Mesenchymal stem cell (in vitro differentiated cells and primary cell): ENCODE data around the gene DYNC1I1.

Source experiments
- DNase-seq: peaks from one replicate; pipeline ENCODE4 v3.0.0-alpha.2; 2013
- H2AFZ ChIP-seq: one replicate; pipeline ENCODE4 v1.6.1; 2013; ENCODE audit warnings: low read depth, mild to moderate bottlenecking, control low read depth, inconsistent platforms, low read length, moderate library complexity
- H2AK5ac ChIP-seq: 2 replicates; pipeline ENCODE4 v1.6.1; 2013; ENCODE audit warnings: low read length, moderate library complexity, mild to moderate bottlenecking, inconsistent platforms; ENCODE audit not compliant: severe bottlenecking
- H2BK120ac ChIP-seq: one replicate; pipeline ENCODE4 v1.6.1; 2013; ENCODE audit warnings: low read depth, mild to moderate bottlenecking, inconsistent platforms, low read length, moderate library complexity
- H2BK12ac ChIP-seq, 2 experiments: one replicate each; pipeline ENCODE4 v1.6.1; 2013; ENCODE audit warnings: inconsistent platforms in 2 of 2, low read length in 2 of 2, mild to moderate bottlenecking in 2 of 2, moderate library complexity in 2 of 2, control low read depth in 1 of 2
- H2BK15ac ChIP-seq: one replicate; pipeline ENCODE4 v1.6.1; 2013; ENCODE audit warnings: mild to moderate bottlenecking, low read depth, inconsistent platforms; ENCODE audit not compliant: poor library complexity, severe bottlenecking
- H2BK5ac ChIP-seq: 2 replicates; pipeline ENCODE4 v1.6.1; 2013; ENCODE audit warnings: low read depth, mild to moderate bottlenecking, low read length, control low read depth, inconsistent platforms; ENCODE audit not compliant: poor library complexity, severe bottlenecking
- H3K14ac ChIP-seq, 2 experiments: one replicate each; pipeline ENCODE4 v1.6.1; 2013; ENCODE audit warnings: inconsistent platforms in 2 of 2, low read length in 2 of 2, control low read depth in 1 of 2, mild to moderate bottlenecking in 1 of 2, moderate library complexity in 1 of 2
- H3K18ac ChIP-seq, 2 experiments: one replicate each; pipeline ENCODE4 v1.6.1; 2013; ENCODE audit warnings: inconsistent platforms in 2 of 2, low read length in 2 of 2, control low read depth in 1 of 2, low read depth in 1 of 2, mild to moderate bottlenecking in 1 of 2
- H3K23ac ChIP-seq, 2 experiments: one replicate each; pipeline ENCODE4 v1.6.1; 2013; ENCODE audit warnings: inconsistent platforms in 2 of 2, low read length in 2 of 2, mild to moderate bottlenecking in 2 of 2, moderate library complexity in 2 of 2, control low read depth in 1 of 2
- H3K27ac ChIP-seq: 2 replicates; pipeline ENCODE4 v1.5.1; 2013; ENCODE audit warnings: mild to moderate bottlenecking, moderate library complexity, low read length, control low read depth, inconsistent platforms; ENCODE audit not compliant: poor library complexity, severe bottlenecking
- H3K27me3 ChIP-seq, 2 experiments: 2 replicates each; pipeline versions ENCODE4 v1.6.1 to v1.7.0; 2013; ENCODE audit warnings: low read length in 2 of 2, mild to moderate bottlenecking in 2 of 2, moderate library complexity in 2 of 2, control low read depth in 1 of 2, inconsistent platforms in 1 of 2; ENCODE audit not compliant: control insufficient read depth in 1 of 2, insufficient read depth in 1 of 2
- H3K36me3 ChIP-seq, 2 experiments: 2 replicates each; pipeline versions ENCODE4 v1.6.1 to v1.7.0; 2013; ENCODE audit warnings: low read length in 2 of 2, control low read depth in 1 of 2, inconsistent platforms in 1 of 2, low read depth in 1 of 2, mild to moderate bottlenecking in 1 of 2; ENCODE audit not compliant: insufficient read depth in 2 of 2, control insufficient read depth in 1 of 2
- H3K4ac ChIP-seq, 2 experiments: one replicate each; pipeline ENCODE4 v1.6.1; 2013; ENCODE audit warnings: inconsistent platforms in 2 of 2, low read length in 2 of 2, mild to moderate bottlenecking in 2 of 2, moderate library complexity in 2 of 2, control low read depth in 1 of 2, low read depth in 1 of 2
- H3K4me1 ChIP-seq: 2 replicates; pipeline ENCODE4 v1.6.1; 2013; ENCODE audit warnings: low read depth, low read length, control low read depth; ENCODE audit not compliant: control insufficient read depth, insufficient read depth
- H3K4me2 ChIP-seq: 2 replicates; pipeline ENCODE4 v1.6.1; 2013; ENCODE audit warnings: low read length, mild to moderate bottlenecking, inconsistent platforms; ENCODE audit not compliant: poor library complexity, severe bottlenecking
- H3K4me3 ChIP-seq, 2 experiments: 2 replicates each; pipeline versions ENCODE4 v1.5.1 to v1.7.0; 2013; ENCODE audit warnings: low read length in 2 of 2, mild to moderate bottlenecking in 2 of 2, control low read depth in 1 of 2, low read depth in 1 of 2; ENCODE audit not compliant: insufficient read depth in 1 of 2
- H3K79me1 ChIP-seq: replicated peaks from 2 replicates; pipeline ENCODE4 v1.6.1; 2013; ENCODE audit warnings: mild to moderate bottlenecking, control low read depth, low read length, inconsistent platforms; ENCODE audit not compliant: poor library complexity, severe bottlenecking
- H3K9ac ChIP-seq: 2 replicates; pipeline ENCODE4 v1.7.0; 2013; ENCODE audit warnings: mild to moderate bottlenecking, low read length, moderate library complexity
- H3K9me3 ChIP-seq: 2 replicates; pipeline ENCODE4 v1.7.0; 2013; ENCODE audit warnings: mild to moderate bottlenecking, low read length; ENCODE audit not compliant: control insufficient read depth
- H4K8ac ChIP-seq: one replicate; pipeline ENCODE4 v1.6.1; 2013; ENCODE audit warnings: inconsistent platforms, mild to moderate bottlenecking, low read length, moderate library complexity
- H4K91ac ChIP-seq: one replicate; pipeline ENCODE4 v1.6.1; 2013; ENCODE audit warnings: mild to moderate bottlenecking, low read length, inconsistent platforms
- WGBS: methylation state at CpG from one replicate; pipeline ENCODE4 v1.1.7; 2013; ENCODE audit warnings: mixed read lengths; 5-methylcytosine and 5-hydroxymethylcytosine counted together

The DYNC1I1 gene

DNA sequence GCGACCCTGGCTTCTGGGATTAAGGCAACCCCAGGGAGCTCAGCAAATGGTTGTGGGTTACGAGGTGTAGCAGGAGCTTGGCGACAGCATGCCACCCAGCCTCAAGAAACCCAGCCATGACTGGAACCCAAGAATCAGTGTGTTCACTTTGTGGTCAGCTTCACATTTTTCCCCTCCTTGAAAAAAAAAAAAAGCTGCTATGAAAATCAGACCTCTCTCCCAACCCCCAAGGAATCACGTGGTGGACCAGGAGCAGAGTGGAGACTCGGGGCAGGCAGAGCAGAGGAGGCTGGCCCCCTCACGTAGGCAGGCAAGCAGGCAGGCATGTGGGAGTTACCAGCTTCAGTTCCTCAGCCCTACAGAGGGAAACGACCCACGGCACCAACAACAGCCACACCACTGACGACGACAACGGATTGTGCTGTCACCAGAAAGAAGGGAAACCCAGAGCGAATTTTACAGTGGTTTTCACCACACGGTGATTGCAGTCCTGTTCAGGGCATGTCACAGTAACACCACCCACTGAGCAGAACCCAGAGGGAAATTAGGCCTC, 346.2 kb downstream of the DYNC1I1 start:
- Histone ChIP-seq H3K4ac (no peak overlapping the region), H3K18ac (no peak overlapping the region), H2BK120ac (no peak overlapping the region), H2AK5ac (no peak overlapping the region), H4K8ac (no peak overlapping the region), H2AFZ (no peak overlapping the region), H3K9ac (no peak overlapping the region), H2BK5ac (no peak overlapping the region), H3K9me3 (peaks cover 4% of the 10 kb centered on the region), H4K91ac (no peak overlapping the region), H2BK12ac (no peak overlapping the region), H2BK15ac (no peak overlapping the region), H3K23ac (no peak overlapping the region), H3K36me3 (peaks cover 7 to 30% of the 10 kb centered on the region in 2 experiments), H3K27me3 (no peaks in the 10 kb centered on the region), H3K14ac (peak overlapping the region in 1 of 2 experiments; percentile 98), H3K27ac (no peak overlapping the region), H3K79me1 (peaks cover 1% of the 10 kb centered on the region), H3K4me3 (no peak overlapping the region), H3K4me1 (peaks cover 2% of the 10 kb centered on the region), H3K4me2 (no peak overlapping the region)
- DNase-seq: no peak
- 70% methylated on average over 13 of the region's 13 CpGs for WGBS

DNA sequence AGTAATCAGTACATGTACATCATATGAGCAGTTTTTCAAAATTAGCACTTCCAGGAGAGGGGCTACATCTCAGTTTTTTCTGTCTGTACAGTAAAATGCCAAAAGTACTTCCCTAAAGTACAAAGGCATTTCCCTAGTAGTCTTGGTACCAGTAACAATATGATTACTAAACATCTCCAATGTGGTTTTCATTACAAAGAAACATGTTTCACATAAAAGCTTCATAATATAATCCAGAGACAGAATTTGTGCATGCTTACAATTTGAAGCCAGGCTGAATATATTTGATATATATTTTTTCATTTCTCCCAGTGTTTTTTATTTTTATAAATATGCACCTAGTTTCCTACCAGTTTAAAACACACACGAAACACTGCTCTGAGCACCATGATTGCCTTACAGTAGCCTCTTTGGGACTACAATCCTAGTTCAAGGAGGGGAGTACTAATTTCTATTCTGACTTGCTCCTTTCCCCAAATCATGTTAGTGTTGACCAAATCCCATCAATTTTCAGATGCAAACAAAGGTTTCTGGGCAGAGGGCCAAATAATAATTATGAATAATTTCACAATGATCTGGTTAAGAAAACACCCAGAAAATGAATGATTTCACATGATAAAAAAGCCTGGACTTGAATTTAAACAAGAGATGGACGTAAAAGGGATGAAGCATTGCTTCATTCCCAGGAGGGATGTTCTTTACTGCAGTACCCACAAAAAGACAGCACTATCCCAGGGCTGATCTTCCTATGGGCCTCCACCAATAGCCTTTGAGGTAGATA, 348.3 kb downstream of the DYNC1I1 start:
- Histone ChIP-seq H2AK5ac (no peak overlapping the region), H2BK120ac (no peak overlapping the region), H3K4ac (no peak overlapping the region), H3K9me3 (no peaks in the 10 kb centered on the region), H2BK15ac (no peak overlapping the region), H3K4me3 (no peak overlapping the region), H3K23ac (no peak overlapping the region), H3K79me1 (peaks cover 1% of the 10 kb centered on the region), H3K4me2 (no peak overlapping the region), H3K27me3 (no peaks in the 10 kb centered on the region), H2BK12ac (no peak overlapping the region), H3K14ac (no peak overlapping the region), H4K8ac (no peak overlapping the region), H2BK5ac (no peak overlapping the region), H3K18ac (no peak overlapping the region), H3K4me1 (peaks cover 2% of the 10 kb centered on the region), H4K91ac (no peak overlapping the region), H3K36me3 (peaks cover 7 to 30% of the 10 kb centered on the region in 2 experiments), H2AFZ (no peak overlapping the region), H3K9ac (no peak overlapping the region), H3K27ac (no peak overlapping the region)
- no peak for DNase-seq
- 100% methylated on average over 2 of the region's 2 CpGs for WGBS

DNA sequence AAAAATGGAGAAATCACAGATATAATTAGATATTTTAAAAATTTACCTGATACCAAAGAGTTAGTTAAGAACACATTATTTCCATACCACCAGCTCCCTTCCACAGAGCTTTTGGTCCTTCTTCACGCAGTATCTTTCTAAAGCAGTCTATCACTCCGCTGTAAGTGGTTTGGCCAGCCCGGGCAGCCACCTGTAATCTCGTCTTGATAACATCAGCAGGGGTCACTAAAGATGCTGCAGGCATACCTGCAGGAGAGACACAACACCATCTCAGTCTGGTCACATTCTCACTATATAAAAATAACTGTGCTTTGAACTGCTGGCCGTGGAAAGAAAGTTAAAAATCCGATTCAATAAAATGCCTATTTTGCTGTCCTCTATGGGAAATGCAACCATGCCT, 349.4 kb downstream of the DYNC1I1 start:
- Histone ChIP-seq H3K9me3 (no peaks in the 10 kb centered on the region), H3K23ac (no peak overlapping the region), H2BK12ac (no peak overlapping the region), H4K8ac (no peak overlapping the region), H3K4me3 (no peak overlapping the region), H2BK120ac (no peak overlapping the region), H3K27ac (no peak overlapping the region), H3K36me3 (peaks cover 7 to 30% of the 10 kb centered on the region in 2 experiments), H2BK15ac (no peak overlapping the region), H3K4me1 (peaks cover 4% of the 10 kb centered on the region), H3K14ac (no peak overlapping the region), H2AFZ (no peak overlapping the region), H3K4ac (no peak overlapping the region), H3K4me2 (no peak overlapping the region), H4K91ac (no peak overlapping the region), H3K18ac (no peak overlapping the region), H3K9ac (no peak overlapping the region), H2BK5ac (no peak overlapping the region), H2AK5ac (no peak overlapping the region), H3K27me3 (no peaks in the 10 kb centered on the region), H3K79me1 (peaks cover 1% of the 10 kb centered on the region)
- 87% methylated on average over 6 of the region's 6 CpGs for WGBS
- DNase-seq: no peak

DNA sequence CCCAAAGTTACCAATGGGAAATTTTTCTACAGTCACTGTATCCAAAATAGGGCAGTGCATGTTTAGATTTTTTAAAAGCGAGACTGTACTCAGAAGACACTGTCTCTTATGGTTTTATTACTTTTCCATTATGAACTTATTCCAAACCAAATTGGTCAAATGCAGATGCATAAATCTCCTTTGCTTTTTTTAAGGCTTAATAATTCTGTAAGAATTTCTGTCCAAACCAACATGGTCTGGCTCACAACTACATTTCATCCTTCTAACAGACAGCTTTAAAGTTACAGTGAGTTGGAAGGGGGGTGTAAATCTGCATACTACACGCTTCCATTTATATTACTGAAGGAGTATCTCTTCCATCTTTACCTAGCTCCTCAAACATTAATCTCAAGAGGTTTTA, 350.4 kb downstream of the DYNC1I1 start:
- Histone ChIP-seq H4K8ac (no peak overlapping the region), H3K4me2 (no peak overlapping the region), H3K36me3 (peaks cover 7 to 30% of the 10 kb centered on the region in 2 experiments), H2BK120ac (no peak overlapping the region), H3K27ac (no peak overlapping the region), H3K18ac (no peak overlapping the region), H3K9ac (no peak overlapping the region), H3K4me3 (no peak overlapping the region), H4K91ac (no peak overlapping the region), H2BK12ac (no peak overlapping the region), H3K23ac (no peak overlapping the region), H3K4me1 (peaks cover 5% of the 10 kb centered on the region), H2BK5ac (no peak overlapping the region), H3K27me3 (no peaks in the 10 kb centered on the region), H3K9me3 (no peaks in the 10 kb centered on the region), H3K79me1 (peaks cover 1% of the 10 kb centered on the region), H3K14ac (no peak overlapping the region), H3K4ac (no peak overlapping the region), H2BK15ac (no peak overlapping the region), H2AK5ac (no peak overlapping the region), H2AFZ (no peak overlapping the region)
- no peak for DNase-seq
- 100% methylated on average over 2 of the region's 2 CpGs for WGBS
